Fibroblast of lung (primary cell): ENCODE measurements around the gene GBF1.

Experiments
- EZH2 ChIP-seq: IDR thresholded peaks from 2 replicates; pipeline ENCODE4 v1.5.1; 2012; ENCODE audit warnings: low read length, control low read depth, mild to moderate bottlenecking; ENCODE audit errors: missing control alignments
- TF ChIP-seq, protein P1 (sequence below), 2 donors: IDR thresholded peaks in 1 of 2; conservative IDR thresholded peaks in 1 of 2; 1 replicate in 1 of 2; 2 replicates in 1 of 2; pipeline ENCODE4 v1.5.1; 2011 to 2012; ENCODE audit warnings: low read length in 2 of 2, control low read depth in 1 of 2, inconsistent platforms in 1 of 2, low read depth in 1 of 2, mild to moderate bottlenecking in 1 of 2

DNA sequence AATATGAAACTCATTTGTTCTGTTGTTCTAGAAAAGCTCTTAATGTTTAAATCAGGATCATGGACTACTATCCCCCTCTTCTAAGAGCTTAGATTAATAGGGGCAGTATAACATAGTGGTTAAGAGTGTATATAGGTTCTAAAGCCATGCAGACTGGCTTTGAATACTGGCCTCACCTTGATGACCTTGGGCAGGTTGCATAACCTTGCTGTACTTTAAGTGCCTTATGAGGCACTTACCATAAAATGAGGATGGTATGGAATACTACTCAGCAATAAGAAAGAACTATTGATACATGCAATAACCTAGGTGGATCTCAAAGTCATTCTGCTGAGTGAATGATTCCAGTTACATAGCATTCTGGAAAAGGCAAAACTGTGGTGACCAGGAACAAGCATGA, 53.6 kb downstream of the GBF1 start:
- no peak for TF ChIP-seq EZH2
- TF ChIP-seq, protein P1, sequence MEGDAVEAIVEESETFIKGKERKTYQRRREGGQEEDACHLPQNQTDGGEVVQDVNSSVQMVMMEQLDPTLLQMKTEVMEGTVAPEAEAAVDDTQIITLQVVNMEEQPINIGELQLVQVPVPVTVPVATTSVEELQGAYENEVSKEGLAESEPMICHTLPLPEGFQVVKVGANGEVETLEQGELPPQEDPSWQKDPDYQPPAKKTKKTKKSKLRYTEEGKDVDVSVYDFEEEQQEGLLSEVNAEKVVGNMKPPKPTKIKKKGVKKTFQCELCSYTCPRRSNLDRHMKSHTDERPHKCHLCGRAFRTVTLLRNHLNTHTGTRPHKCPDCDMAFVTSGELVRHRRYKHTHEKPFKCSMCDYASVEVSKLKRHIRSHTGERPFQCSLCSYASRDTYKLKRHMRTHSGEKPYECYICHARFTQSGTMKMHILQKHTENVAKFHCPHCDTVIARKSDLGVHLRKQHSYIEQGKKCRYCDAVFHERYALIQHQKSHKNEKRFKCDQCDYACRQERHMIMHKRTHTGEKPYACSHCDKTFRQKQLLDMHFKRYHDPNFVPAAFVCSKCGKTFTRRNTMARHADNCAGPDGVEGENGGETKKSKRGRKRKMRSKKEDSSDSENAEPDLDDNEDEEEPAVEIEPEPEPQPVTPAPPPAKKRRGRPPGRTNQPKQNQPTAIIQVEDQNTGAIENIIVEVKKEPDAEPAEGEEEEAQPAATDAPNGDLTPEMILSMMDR (conservative IDR thresholded peaks at IDR 0.05 in 1 of 2, IDR thresholded peaks at IDR 0.05 in 1 of 2; ENCODE audit: low read depth in 1 of 2, low read length in 2 of 2): no peak
